Right lobe of liver (tissue), 6 donors: ENCODE results near the gene RTL5. TPM values are rescaled to one million over a fixed set of nuclear protein-coding genes. Genes with fewer than 3 reads are reported as not detected.
A peak's percentile ranks its signal among the peaks of the same experiment; 100 is the strongest.

Source experiments
- ATAC-seq, 4 donors: fragments of 200-7000 bp; cut with Tn5 transposase; one replicate each; pipeline ENCODE4 v1.9.1; 2020; ENCODE audit warnings: mild to moderate bottlenecking in 4 of 4, moderate library complexity in 4 of 4
- DNase-seq, 3 donors: peaks; one replicate each; pipeline ENCODE4 v3.0.0-alpha.2; 2020
- H3K27ac ChIP-seq, 3 donors: fragments of 200-600 bp; one replicate each; pipeline ENCODE4 v1.8.0; 2022
- H3K27me3 ChIP-seq, 2 donors: fragments of 200-600 bp; one replicate each; pipeline ENCODE4 v1.8.0; 2022
- H3K36me3 ChIP-seq, 4 donors: fragments of 200-600 bp; sonication (generic) in 1 of 4; one replicate each; pipeline versions ENCODE4 v1.5.1 to v1.8.0; 2017 to 2022; ENCODE audit warnings: control low read depth in 1 of 4
- H3K4me1 ChIP-seq, 4 donors: fragments of 200-600 bp; sonication (generic) in 1 of 4; one replicate each; pipeline versions ENCODE4 v1.5.1 to v1.8.0; 2017 to 2022; ENCODE audit warnings: control low read depth in 1 of 4
- H3K4me3 ChIP-seq, 3 donors: fragments of 200-600 bp; one replicate each; pipeline ENCODE4 v1.8.0; 2022
- H3K9me3 ChIP-seq, 4 donors: fragments of 200-600 bp; sonication (generic) in 1 of 4; one replicate each; pipeline versions ENCODE4 v1.5.1 to v1.8.0; 2017 to 2022; ENCODE audit warnings: control low read depth in 1 of 4
- POLR2A ChIP-seq: fragments of 450-650 bp; IDR thresholded peaks from one replicate; pipeline ENCODE4 v1.6.1; 2017; ENCODE audit warnings: antibody characterized with exemption, mild to moderate bottlenecking
- WGBS: methylation state at CpG from one replicate; pipeline ENCODE4 v1.1.6; 2018; ENCODE audit warnings: low coverage, low lambda C conversion rate; ENCODE audit not compliant: insufficient coverage; ENCODE audit errors: missing lambda C conversion rate; 5-methylcytosine and 5-hydroxymethylcytosine counted together
- intact Hi-C, 2 donors: fragments of 100-400 bp; cut with DNase I; formaldehyde crosslinking; loops; one replicate each; pipeline versions ENCODE4 v1.11.2 to v1.14.1; 2022
- total RNA-seq, 6 experiments: library from RNA; depleted of rRNA in 2 of 6; stranded (reverse); fragments of >200 nt in 2 of 6; fragmentation: NEBNext Ultra II Directional in 3 of 6; extraction: Animal tissue kit (Norgen Biotek cat#: 25700) in 3 of 6; gene quantifications; one replicate each; pipeline versions ENCODE4 v1.1.0 to v1.2.4, GENCODE V29; 2016 to 2023
- TF ChIP-seq, protein P1 (sequence below), 4 donors: fragments of 200-600 bp in 3 of 4; fragments of 450-650 bp in 1 of 4; IDR thresholded peaks; one replicate each; pipeline versions ENCODE4 v1.5.1 to v1.8.0; 2016 to 2022; ENCODE audit warnings: antibody characterized with exemption in 4 of 4, mild to moderate bottlenecking in 2 of 4
- donor health status: DM: no; HTN: yes; CAD: no.
- donor health status: DM: no; HTN: no; CAD: no.
- donor health status: DM: no; HTN: no; CAD: no.
- donor health status: DM: no; HTN: yes; CAD: no.
- donor health status: DM: no; HTN: yes; CAD: no.

Gene RTL5
- total RNA-seq, 6 experiments from 2014 or later = 1.2 to 4.1 (median 2.5) TPM

DNA sequence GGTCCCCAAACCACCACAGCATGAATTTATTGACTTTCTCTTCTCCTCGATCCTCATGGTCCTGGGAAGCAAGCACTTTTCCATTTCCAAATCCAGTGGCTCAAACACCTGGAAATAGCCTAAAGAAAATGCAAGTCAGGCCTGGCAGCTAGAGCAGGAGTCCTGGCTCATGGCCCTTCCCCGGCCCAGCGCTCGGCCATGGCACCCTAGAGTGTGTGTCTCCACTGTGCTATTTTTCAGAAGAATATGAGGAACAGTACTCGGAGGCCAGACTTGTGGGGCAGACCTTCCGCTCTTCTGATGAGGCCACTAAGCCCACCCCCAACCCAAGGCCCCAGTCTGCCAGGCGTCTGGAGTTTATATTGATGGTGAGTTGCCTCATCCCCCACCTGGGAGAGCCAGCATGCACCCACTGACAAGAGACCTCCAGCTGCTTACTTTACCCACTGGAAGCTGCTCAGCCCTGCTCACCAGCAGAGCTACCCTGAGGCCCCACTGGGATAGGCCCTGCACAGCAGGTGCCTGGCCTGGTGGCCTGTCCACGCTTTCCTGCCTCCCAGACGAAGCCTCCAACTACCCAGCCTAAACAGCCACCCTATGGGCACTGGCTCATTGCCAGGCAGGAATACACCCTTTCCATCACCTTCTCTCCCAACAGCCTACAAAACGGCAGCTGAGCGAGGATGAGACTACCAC lies 2.3 kb upstream of the RTL5 start:
- H3K4me3 ChIP-seq = no peak overlapping the region
- TF ChIP-seq, protein P1, sequence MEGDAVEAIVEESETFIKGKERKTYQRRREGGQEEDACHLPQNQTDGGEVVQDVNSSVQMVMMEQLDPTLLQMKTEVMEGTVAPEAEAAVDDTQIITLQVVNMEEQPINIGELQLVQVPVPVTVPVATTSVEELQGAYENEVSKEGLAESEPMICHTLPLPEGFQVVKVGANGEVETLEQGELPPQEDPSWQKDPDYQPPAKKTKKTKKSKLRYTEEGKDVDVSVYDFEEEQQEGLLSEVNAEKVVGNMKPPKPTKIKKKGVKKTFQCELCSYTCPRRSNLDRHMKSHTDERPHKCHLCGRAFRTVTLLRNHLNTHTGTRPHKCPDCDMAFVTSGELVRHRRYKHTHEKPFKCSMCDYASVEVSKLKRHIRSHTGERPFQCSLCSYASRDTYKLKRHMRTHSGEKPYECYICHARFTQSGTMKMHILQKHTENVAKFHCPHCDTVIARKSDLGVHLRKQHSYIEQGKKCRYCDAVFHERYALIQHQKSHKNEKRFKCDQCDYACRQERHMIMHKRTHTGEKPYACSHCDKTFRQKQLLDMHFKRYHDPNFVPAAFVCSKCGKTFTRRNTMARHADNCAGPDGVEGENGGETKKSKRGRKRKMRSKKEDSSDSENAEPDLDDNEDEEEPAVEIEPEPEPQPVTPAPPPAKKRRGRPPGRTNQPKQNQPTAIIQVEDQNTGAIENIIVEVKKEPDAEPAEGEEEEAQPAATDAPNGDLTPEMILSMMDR (IDR thresholded peaks at IDR 0.05) = no peak
- TF ChIP-seq POLR2A = no peak
- WGBS = 70% methylated on average over 4 of the region's 11 CpGs
- intact Hi-C loops = loop anchor here in 1 of 2 donors (10.0 kb wide), 1 partner anchor 139 kb away; no protein-coding TSS in a partner anchor
- H3K36me3 ChIP-seq = no peaks in the 10 kb centered on the region
- no peak for DNase-seq
- no peaks in the 10 kb centered on the region for H3K27me3 ChIP-seq
- no peak for ATAC-seq
- H3K27ac ChIP-seq = no peak overlapping the region
- no peaks in the 10 kb centered on the region for H3K9me3 ChIP-seq
- H3K4me1 ChIP-seq = no peaks in the 10 kb centered on the region

DNA sequence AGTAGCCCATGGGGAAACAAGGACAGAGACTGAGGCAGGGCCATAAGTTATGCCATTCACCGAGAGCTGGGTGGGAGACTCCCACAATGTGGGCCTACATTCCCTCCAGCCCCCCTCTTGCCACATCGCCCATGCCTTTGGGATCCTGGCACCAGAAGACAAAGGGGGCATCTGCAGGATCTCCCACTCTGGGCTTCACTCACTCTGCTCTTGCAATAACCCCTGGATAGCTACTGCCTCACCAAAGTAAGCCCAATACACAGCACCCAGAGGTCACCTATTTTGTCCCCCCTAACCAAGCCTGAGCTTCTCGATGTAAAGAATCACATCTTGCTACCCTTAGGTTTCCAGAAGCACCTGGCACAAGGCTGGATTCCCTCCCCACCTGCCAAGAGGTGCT lies 741 bp upstream of the RTL5 start:
- DNase-seq (no peak), ATAC-seq (no peak)
- H3K27ac ChIP-seq = no peak overlapping the region
- no peak for TF ChIP-seq POLR2A
- TF ChIP-seq, protein P1 (IDR thresholded peaks at IDR 0.05) = no peak
- H3K4me3 ChIP-seq = peak overlapping the region in 1 of 3 donors; percentile 47
- H3K36me3 ChIP-seq = no peaks in the 10 kb centered on the region
- H3K4me1 ChIP-seq = peaks cover 0 to 5% (median 2%) of the 10 kb centered on the region in 4 donors
- H3K9me3 ChIP-seq = no peaks in the 10 kb centered on the region
- intact Hi-C loops = loop anchor here in 1 of 2 donors (10.0 kb wide), 1 partner anchor 138 kb away; no protein-coding TSS in a partner anchor
- 75% methylated on average over 1 of the region's 3 CpGs for WGBS
- no peaks in the 10 kb centered on the region for H3K27me3 ChIP-seq

DNA sequence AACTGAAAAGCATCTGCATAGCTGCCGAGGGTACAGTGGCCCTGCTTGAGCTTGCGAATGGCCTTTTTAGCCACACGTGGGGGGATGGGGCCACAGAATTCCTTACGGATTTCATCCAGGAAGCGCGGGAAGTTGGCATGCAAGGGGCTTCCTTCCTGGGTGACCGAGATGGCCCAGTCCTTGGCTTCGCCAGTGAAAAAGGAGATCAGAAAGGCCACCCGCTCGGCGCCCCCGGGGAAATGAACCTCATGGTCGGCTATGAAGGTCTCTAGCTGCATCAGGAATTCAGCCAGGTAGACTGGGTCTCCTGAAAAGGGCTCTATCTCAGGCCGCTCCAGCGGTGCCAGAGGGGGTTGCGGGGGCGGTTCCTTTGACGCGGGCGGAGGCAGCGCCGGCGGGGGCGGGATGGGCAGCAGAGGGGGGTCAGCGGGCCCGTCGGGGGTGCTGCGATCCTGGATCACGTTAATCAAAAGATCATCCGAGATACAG lies 909 bp downstream of the RTL5 start:
- WGBS = 50% methylated on average over 2 of the region's 30 CpGs
- H3K27ac ChIP-seq = no peak overlapping the region
- DNase-seq (no peak), ATAC-seq (no peak)
- H3K4me3 ChIP-seq = peak overlapping the region; percentile 31 to 49 (median 47)
- TF ChIP-seq, protein P1 (IDR thresholded peaks at IDR 0.05) = no peak
- no peak for TF ChIP-seq POLR2A
- H3K36me3 ChIP-seq = no peaks in the 10 kb centered on the region
- H3K27me3 ChIP-seq = no peaks in the 10 kb centered on the region
- peaks cover 0 to 5% (median 2%) of the 10 kb centered on the region in 4 donors for H3K4me1 ChIP-seq
- H3K9me3 ChIP-seq = no peaks in the 10 kb centered on the region
- intact Hi-C loops = loop anchor here in 1 of 2 donors (10.0 kb wide), 1 partner anchor 136 kb away; no protein-coding TSS in a partner anchor

DNA sequence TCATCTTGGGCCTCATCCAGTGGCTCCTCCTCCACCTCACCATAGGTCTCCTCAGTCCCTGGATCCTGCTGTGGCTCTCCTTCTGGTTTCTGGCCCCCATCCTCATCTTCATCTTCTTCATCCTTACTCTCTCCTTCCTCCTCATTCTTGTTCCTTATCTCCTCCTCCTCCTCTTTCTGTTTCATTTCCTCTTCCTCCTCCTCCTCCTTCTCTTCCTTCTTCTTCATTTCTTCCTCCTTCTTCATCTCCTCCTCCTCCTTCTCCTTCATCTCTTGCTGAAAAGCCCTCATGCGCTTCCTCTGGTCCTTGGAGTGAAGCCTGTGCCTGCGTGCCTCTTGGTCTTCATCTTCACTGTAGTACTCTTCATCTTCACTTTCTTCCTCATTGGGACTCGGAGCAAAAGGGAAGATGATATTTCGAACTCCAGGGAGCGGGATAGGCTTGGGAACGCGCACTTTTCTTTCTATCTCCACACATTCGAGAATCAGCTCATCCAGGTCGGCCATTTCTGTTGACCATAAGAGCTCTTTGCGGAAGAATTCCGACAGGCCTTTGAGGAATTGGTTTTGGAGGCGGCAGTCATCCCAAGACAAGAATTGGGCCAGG lies 1.5 kb downstream of the RTL5 start:
- no peak overlapping the region for H3K27ac ChIP-seq
- DNase-seq (no peak), ATAC-seq (no peak)
- no peaks in the 10 kb centered on the region for H3K9me3 ChIP-seq
- WGBS = 77% methylated on average over 12 of the region's 12 CpGs
- no peaks in the 10 kb centered on the region for H3K36me3 ChIP-seq
- TF ChIP-seq, protein P1 (IDR thresholded peaks at IDR 0.05) = no peak
- TF ChIP-seq POLR2A = no peak
- H3K4me1 ChIP-seq = peaks cover 0 to 5% (median 2%) of the 10 kb centered on the region in 4 donors
- intact Hi-C loops = loop anchor here in 1 of 2 donors (10.0 kb wide), 1 partner anchor 135 kb away; no protein-coding TSS in a partner anchor
- H3K27me3 ChIP-seq = no peaks in the 10 kb centered on the region
- H3K4me3 ChIP-seq = no peak overlapping the region
